HG02759 (cell line): ENCODE data around the gene JAKMIP2.
A peak's percentile ranks its signal among the peaks of the same experiment; 100 is the strongest.
"Not testable (repeated sequence)": the region's sequence is repeated elsewhere in the genome, so short reads cannot be mapped to it uniquely, and the experiment has no call there.

Source experiments
- ATAC-seq: cut with Tn5 transposase; IDR thresholded peaks from one replicate; pipeline ENCODE4 v1.9.1; 2021; ENCODE audit warnings: mild to moderate bottlenecking, moderate library complexity; ENCODE audit not compliant: unreplicated experiment

JAKMIP2 gene

DNA sequence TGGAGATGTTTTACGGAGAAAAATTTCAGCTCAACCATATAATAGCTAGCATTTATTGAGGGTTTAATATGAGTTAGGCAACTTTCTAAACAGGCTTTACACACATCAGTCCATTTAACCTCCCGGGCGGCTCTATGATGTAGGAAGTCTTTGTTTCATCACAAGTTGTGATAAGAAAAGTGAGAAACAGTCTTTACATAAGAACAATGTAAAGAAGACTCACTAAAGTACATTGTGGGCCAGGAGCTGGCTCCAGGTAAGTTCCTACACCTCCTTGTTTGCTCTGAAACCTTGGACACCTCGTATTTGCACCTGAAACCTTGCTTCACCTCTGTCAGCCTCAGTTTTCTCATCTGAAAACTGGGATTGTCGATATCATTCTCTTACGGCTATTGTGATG is 116.1 kb downstream of the JAKMIP2 start:
- ATAC-seq: no peak

DNA sequence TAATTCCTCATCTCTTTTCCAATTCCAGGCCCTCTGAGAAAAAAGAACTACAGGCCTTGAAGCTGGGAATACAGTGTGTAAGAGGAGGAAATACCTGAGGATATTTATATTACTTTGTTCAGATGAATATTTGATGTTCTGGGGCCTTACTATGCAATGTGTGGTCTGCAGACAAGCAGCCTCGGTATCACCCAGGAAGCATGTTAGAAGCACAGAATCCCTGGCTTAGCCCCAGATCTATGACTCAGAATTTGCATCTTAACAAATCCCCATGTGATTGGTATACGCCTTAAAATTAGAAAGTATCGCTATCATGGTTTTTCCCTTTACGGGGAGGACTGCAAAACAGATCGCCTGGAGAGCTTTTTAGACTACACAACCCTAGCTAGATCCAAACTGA is 121.0 kb downstream of the JAKMIP2 start:
- ATAC-seq: no peak

DNA sequence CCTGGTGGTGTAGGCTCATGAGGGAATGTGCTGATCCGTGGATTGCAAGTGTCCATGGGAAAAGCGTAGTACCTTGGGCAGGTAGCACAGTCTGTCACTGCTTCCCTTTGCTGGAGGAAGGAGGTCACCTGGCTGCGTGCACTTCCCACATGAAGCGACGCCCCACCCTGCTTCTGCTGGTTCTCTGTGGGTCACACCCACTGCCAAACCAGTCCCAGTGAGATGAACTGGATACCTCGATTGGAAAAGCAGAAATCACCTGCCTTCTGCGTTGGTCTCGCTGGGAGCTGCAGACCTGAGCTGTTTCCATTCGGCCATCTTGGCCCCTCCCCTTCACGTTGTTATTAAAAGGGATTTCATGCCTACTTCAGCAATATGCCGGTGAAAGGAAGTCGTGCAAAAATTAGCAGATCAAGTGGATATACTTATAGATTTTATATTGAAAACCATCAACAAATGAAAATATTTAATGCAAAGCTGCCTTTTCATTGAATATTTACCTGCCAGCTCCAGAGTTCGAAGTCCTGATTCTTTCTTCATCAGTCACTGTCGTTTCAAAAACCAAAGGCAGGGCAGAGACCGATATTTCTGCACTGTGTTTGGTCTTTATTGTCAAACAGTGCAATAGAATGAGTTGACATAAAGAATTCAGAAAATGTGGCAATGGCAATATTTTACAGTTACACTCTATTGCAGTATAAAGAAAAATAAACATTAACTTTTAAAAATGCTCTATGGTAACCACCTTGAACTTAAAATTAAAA is 123.2 kb downstream of the JAKMIP2 start:
- ATAC-seq: no peak

DNA sequence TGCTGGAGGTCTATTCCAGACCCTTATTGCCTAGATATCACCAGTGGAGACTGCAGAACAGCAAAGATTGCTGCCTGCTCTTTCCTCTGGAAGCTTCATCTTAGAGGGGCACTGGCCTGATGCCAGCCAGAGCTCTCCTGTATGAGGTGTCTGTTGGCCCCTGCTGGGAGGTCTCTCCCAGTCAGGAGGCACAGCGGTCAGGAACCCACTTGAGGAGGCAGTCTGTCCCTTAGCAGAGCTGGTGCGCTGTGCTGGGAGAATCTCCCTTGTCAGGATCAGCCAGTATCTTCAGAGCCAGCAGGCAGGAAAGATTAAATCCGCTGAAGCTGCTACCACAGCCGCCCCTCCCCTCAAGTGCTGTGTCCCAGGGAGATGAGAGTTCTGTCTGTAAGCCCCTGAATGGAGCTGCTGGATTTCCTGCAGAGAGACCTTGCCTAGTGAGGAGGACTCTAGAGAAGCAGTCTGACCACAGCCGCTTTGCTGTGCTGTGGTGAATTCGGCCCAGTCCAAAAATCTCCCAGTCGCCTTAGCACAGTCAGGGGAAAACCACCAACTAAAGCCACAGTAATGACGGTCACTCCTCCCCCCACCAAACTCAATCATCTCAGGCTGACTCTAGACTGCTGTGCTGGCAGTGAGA is 124.1 kb downstream of the JAKMIP2 start:
- no peak for ATAC-seq

DNA sequence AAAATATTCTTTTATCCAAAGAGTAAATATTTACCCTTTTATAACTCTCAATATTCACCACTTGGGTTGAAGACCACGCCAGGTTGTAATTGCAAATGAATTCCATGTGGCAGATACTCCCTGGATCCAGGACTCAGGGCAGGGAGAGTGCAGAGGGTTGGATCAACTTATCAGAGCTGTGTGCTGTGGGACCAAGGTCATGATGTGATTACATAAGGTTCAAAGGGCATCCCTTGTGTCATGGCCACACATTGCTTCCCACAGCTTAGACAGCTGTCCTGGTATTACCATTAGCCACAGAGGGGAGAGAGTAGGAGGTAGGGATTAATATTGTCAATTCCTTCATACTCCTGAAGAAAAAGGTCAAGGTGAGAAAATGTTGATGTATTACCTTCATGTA is 133.9 kb downstream of the JAKMIP2 start:
- ATAC-seq: no peak

DNA sequence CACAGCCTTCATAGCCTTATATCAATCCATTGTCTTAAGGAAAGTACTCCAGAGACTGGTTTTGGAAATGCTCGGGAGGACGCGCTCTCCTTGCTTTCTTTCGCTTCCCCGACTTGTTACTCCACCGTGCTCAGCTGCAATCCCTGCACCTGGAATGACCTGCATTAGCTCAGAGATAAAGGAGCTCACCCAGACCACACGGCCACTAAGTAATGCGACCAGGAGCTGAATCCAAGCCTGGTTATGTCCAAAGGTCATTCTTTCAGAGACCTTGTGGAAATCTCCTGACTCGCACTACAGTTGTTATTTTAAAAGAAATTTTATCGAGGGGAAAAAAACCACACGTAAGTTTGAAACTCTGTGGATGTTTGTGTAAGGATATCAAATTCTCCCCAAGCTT is 137.3 kb downstream of the JAKMIP2 start:
- ATAC-seq: no peak

DNA sequence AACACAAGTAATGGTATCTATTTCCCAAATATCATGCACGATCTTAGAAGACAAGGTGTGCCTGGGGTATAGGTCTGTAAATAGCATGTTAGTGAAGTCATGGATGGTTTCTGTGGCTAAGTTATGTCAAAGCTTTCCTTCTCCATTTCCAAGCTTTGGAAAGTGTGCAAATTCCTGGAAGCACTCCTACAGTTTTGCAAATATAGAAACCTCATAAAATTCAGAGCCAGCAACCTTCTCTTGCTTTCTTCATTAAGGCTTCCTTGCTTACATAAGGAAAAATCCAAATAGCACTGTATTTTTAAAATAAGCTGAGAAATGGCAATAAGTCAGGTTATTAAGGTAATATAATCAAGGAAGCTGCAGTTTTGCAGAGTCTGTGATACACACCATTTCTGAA is 138.1 kb downstream of the JAKMIP2 start:
- ATAC-seq: no peak

DNA sequence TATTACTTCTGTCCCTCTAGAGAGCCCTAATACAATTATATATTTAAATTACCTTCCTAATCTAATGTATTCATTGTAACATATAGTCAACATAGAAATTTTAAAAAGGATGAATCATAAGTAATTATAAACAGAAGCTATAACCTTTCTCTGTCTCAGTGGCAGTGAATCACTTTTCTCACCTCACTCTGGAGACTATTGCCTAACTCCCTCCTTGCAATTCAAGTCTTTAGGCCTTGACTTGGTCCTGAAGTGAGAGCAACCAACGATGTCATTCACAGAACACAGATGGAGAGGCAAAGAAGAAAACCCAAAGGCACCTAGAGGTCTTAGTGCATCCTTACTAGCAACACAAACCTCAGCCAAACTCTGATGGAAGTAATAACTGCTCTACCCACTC is 139.4 kb downstream of the JAKMIP2 start:
- no peak for ATAC-seq

DNA sequence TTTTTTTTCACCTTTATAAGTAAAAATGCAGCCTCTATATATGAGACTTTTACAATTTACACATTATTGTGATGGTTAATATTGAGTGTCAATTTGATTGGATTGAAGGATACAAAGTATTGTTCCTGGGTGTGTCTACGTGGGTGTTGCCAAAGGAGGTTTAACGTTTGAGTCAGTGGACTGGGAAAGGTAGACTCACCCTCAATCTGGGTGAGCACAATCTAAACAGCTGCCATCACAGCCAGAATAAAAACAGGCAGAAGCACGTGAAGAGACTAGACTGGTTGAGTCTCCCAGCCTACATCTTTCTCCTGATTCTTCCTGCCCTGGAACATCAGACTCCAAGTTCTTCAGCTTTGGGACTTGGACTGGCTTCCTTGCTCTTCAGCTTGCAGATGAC is 139.9 kb downstream of the JAKMIP2 start:
- no peak for ATAC-seq

DNA sequence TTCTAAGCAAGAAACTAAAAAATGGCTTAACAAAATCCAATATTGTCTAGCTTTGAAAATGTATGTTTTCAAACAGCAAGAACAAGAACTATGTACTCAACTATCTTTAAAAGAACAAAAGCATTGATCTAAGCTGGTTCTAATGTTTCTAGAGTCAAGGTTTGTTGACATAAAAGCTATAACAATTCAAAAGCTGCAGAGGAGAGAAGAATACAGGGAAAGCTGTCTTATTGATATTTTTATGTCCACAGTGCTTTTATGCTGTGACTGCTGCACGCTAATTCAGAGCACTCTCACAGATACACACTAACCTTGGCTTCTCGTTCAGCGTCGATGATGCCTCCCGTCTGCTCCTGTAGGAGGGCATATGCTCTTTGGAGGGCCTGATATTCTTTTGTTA is 143.2 kb downstream of the JAKMIP2 start:
- ATAC-seq: no peak

DNA sequence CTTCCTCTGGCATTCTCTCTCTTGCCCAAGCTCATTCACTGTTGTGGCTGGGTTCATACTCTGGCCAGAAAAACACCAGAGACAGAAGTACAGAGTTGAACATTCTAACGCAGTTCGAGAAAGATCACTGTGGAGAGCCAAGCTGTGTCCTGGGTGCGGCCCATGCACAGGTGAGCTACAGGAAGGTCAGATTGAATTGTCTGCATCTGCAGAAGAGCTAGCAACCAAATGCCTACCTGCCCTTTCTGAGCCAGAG is 145.9 kb downstream of the JAKMIP2 start:
- ATAC-seq: no peak

DNA sequence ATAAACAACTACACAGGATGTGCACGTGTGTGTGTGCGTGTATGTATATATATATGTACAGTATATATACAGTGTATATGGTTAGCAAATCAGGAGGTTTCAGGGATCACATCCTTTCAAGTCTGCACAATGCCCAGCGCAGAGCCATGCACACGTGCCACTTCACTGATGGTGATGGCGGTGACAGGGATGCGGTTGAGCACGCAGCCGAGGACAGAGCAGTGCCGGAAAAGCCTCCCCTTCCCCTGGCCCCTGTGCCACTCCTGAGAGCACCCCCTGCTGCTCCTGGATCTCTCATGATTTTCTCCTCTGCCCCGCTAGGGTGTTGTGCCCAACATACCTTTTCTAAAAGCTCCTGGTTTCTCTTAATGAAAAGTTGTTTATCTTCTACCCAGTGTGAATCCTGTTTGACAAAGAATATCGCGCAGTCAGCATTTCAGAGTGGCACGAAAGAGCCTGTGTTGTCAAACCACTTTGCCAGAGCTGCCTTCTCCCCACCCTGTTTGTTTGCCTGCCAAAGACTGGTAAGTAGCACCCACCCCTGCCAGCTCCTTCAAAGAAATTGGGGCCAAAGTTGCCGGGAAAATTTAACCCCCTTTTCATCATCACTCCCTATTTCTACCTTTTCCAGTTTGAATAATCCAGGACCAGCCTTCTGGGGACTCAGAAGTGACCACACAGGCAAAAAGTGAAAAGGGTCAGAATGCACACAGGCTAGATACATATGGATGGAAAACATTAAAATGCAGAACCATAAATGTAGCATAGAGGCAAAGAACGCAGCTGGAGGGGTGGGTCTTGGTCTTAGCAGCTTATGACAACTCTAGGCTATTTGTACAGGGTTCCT is 146.4 kb downstream of the JAKMIP2 start:
- no peak for ATAC-seq

DNA sequence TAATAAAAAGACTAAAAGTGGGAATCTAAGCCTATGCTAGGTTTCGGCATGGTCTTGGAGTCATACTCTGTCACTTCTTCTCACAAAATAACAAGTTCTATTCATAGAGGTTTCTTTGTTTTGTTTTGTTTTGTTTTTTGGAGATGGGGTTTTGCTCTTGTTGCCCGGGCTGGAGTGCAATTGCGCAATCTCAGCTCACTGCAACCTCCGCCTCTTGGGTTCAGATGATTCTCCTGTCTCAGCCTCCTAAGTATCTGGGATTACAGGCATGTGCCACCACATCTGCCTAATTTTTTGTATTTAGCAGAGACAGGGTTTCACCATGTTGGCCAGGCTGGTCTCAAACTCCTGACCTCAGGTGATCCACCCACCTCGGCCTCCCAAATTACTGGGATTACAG is 147.1 kb downstream of the JAKMIP2 start:
- ATAC-seq: not testable (repeated sequence)

DNA sequence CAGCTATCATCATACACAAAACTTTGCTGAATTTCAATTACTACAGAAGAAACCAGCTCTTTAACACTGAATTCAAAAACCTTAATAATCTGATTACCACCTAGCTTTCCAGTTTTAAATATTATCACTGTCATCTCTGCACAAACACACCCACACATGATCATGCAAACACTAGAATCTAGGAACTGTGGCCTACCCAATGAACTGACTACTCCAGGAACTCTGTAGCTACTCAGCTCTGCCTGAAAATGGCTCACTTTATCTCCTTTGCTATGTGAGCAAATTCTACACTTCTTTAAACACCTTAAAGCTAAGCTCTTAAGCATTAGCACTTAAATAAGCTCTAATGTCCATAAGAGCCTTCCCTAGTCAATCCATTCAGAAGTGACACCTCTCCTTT is 149.4 kb downstream of the JAKMIP2 start:
- no peak for ATAC-seq

DNA sequence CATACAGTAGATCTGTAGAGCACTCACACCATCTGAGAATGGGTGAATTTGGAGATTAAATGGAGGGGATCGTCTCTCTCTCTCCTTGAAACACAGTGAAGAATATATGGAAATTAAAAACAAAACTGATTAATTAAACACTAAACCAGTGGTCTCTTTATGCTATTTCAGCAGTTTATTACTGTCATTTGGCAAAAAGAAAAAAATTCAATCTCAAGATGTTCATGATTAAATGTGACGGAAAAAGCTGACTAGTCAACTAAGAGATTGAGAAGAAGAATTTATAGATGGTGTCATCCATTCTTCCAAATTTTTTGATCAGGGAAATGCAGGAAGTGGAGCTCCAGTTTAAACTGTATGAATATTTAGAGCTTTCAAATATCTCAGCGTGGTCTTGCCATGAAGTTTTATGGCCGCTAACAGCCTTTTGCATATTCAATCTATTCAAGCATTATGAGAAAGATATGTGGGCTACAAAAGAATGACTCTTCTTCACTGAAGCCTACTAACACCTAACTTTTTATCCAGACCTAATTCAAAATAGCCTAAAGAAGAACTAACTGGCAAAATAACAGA is 151.0 kb downstream of the JAKMIP2 start:
- ATAC-seq: no peak

DNA sequence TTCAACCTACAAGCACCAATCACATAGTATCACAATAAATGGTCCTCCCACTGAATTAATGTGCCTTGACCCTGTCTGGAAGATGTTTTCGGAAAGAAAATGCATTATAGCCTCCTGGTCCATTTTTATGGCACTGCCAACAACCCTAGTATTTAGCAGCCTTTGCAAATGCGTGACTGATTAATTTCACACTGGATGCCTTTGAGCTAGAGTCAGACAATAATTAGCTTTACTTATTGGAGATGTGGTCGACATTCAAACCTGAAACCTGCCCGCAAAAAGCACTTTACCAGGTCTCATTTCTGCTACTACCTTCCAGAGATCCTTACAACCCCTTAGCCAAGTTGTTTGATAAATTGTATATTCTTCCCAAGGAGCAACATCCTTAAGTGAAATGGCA is 153.3 kb downstream of the JAKMIP2 start:
- no peak for ATAC-seq

DNA sequence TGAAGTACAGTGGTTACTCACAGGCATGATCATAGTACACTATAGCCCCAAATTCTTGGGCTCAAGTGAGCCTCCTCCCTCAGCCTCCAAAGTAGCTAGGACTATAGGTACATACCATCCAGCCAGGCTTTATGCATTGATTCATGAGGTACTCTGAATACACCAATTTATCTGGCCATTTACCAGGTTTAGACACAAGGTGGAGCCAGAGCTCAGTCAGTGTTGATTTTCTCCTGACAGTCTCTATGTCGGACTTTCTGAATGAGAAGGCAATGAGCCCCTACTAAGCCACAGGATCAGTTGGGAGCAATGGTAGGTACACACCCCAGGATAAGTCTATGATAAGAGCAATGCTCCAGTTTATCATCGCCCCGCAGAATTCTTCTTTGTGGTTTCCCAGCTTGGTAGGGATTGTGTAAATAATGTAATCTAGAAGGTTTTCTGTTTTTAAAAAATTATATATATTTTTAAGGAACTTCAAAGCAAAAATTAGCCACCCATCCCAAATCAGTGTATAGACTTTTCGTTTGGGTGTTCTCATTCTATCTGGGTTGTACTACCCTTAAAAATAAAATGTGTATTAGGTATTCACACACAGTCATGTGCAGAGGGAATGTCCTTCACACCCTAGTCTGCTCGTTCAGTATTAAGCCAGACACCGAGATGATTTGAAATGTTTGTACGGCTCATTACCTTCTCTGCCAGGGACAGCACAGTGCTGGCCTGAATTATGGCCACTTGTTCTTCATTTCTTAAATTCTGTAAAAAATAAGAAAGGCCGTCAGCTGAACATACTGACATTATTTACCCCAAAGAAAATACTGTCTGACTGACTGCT is 154.3 kb downstream of the JAKMIP2 start:
- ATAC-seq: peak; percentile 91

DNA sequence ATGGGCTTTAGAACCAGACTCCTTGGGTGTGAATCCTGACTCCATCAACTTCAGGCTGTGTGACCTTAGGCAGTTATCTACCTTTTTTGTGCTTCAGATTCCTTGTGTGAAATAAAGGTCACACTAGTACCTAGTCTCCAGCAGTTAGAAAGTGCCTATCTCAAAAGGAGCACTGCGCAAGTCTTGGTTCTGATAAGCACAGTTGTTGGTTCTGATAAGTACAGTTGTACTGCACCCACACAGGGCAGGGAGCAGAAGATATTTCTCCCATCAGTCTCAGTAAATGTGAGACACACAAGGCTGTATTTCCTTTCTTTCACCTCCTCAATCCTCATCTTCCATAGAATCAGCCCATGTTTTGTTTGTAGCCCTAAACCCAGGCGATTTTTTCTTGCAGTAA is 156.1 kb downstream of the JAKMIP2 start:
- no peak for ATAC-seq

DNA sequence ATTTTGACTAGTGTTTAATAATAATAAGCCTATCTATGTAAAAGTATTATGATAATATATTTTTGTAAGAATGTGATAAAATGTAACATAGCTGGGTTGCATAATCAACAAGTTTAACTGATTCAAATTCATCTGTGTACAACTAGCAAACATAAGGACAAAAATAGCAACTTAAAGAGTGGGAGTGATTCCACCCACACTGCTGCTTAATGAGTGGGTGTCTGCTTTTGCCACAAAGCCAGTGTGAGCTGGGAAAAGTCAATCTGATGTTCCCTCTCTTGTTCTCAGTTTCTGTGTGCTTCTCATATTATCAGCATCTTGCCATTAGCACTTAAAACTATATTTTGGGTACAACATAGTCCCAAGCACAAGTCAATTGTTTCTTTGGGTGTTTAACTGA is 161.5 kb downstream of the JAKMIP2 start:
- ATAC-seq: no peak

DNA sequence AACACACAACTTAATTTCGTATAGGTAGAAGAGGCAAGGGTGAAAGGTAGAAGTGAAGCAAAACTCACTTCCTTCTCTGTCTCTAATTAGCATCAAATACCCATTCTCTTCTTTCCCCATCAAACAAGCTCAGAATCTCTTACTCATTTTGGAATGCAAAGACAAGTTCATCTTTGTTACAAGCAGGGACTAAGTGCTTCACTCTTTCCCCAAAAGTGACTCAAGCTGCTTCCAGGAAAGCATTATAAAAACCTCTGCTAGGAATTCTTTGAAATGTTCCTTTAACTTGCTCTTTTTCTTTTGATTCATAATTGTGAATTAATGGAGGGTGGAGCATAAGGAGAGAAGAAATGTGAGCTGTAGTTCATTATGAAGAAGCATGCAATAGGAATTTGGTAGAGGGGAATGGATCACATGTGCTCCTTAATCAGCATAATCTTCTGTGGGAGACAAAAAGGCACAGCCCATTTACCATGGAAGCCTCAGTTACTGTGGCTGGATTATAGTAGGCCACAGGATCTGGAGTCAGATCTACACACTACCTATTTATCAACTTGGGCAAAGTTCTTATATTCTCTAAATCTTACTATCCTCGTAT is 163.1 kb downstream of the JAKMIP2 start:
- no peak for ATAC-seq
